ENCODE measurements around the gene SP140L.

- TF ChIP-seq TAF1 (IDR thresholded peaks at IDR 0.05; ENCODE audit: borderline replicate concordance, insufficient read depth, low read length), result no peak
- TF ChIP-seq REST (IDR thresholded peaks at IDR 0.05; ENCODE audit: insufficient read depth in 1 of 2, low read depth in 2 of 2, low read length in 2 of 2), result no peak
- no peak for TF ChIP-seq POLR2AphosphoS5 (IDR thresholded peaks at IDR 0.05; ENCODE audit: low read depth, low read length)
Measured at GRCh38 chr2:230317366-230317765, 9.6 kb upstream of the SP140L start.

All from PFSK-1 (cell line).